T-helper 2 cell treated with Interferon-gamma antibody and Interleukin-4, amounts not matched to agents 5 μg/mL and 100 μg/mL, for 36 hours (primary cell): ENCODE measurements around the gene RAB21.
A peak's percentile ranks its signal among the peaks of the same experiment; 100 is the strongest.

Experiments used
- DNase-seq: peaks from one replicate; pipeline ENCODE4 v3.0.0; 2021; ENCODE audit warnings: low spot score
- H3K27ac Mint-ChIP-seq: one replicate; pipeline ENCODE4 v1.8.0; 2021; ENCODE audit warnings: mild to moderate bottlenecking, mixed read lengths
- H3K27me3 Mint-ChIP-seq: one replicate; pipeline ENCODE4 v1.8.0; 2021; ENCODE audit warnings: low read depth, mixed read lengths
- H3K36me3 Mint-ChIP-seq: one replicate; pipeline ENCODE4 v1.8.0; 2021; ENCODE audit warnings: low read depth, mixed read lengths
- H3K4me1 Mint-ChIP-seq: one replicate; pipeline ENCODE4 v1.8.0; 2021; ENCODE audit warnings: low read depth, mixed read lengths
- H3K4me3 Mint-ChIP-seq: one replicate; pipeline ENCODE4 v1.8.0; 2022; ENCODE audit warnings: mild to moderate bottlenecking, moderate library complexity, mixed read lengths
- H3K9me3 Mint-ChIP-seq: one replicate; pipeline ENCODE4 v1.8.0; 2021; ENCODE audit warnings: mixed read lengths

RAB21 gene

GRCh38 chr12:71764587-71765321 lies 10.1 kb downstream of the RAB21 start:
- H3K27me3 Mint-ChIP-seq: no peaks in the 10 kb centered on the region
- H3K27ac Mint-ChIP-seq: no peak overlapping the region
- no peak overlapping the region for H3K4me3 Mint-ChIP-seq
- peaks cover 10% of the 10 kb centered on the region for H3K4me1 Mint-ChIP-seq
- no peak for DNase-seq
- H3K9me3 Mint-ChIP-seq: peaks cover 30% of the 10 kb centered on the region
- peaks cover 47% of the 10 kb centered on the region for H3K36me3 Mint-ChIP-seq

DNA sequence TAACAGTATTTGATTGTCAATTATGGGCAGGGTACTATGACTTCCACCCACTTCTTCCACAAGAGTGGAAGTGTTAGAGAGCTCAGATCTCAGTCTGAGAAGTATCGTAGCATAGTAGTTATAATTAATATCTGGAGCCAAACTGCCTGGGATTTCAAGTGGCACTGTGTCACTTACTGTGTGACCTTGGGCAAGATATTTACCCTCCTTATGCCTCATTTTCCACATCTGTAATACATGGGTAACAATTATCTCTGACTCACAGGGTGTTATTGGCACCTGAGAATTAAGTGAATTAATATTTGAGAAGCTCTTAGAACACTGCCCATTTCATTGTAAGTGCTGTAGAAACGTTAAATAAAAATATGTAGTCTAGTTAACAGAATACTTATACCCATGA lies 11.5 kb downstream of the RAB21 start:
- no peak overlapping the region for H3K4me3 Mint-ChIP-seq
- H3K27ac Mint-ChIP-seq: no peak overlapping the region
- peaks cover 17% of the 10 kb centered on the region for H3K9me3 Mint-ChIP-seq
- H3K27me3 Mint-ChIP-seq: no peaks in the 10 kb centered on the region
- peaks cover 45% of the 10 kb centered on the region for H3K36me3 Mint-ChIP-seq
- DNase-seq: no peak
- peaks cover 10% of the 10 kb centered on the region for H3K4me1 Mint-ChIP-seq

DNA sequence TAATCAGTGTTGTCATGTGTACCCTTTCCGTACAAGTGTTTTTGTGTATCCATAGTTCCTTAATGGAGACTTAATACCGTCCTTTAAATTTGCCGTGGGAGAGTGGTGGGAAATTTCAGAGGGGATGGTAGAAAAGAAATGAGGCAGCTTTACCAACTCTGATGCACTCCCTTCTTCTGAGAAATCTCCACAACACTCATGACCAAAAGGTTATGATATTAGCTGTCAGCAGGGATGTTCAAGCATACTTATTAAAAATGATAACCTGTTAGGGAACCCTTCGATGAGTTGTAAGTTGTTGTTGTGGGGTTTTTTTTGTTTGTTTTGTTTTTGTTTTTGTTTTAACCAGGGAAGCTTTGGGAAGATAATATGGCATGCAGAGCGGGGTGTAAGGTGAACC lies 12.5 kb downstream of the RAB21 start:
- H3K4me1 Mint-ChIP-seq: peaks cover 10% of the 10 kb centered on the region
- no peaks in the 10 kb centered on the region for H3K27me3 Mint-ChIP-seq
- no peak overlapping the region for H3K27ac Mint-ChIP-seq
- no peak overlapping the region for H3K4me3 Mint-ChIP-seq
- peaks cover 50% of the 10 kb centered on the region for H3K36me3 Mint-ChIP-seq
- no peak for DNase-seq
- H3K9me3 Mint-ChIP-seq: peaks cover 17% of the 10 kb centered on the region

- Mint-ChIP-seq H3K36me3 (peaks cover 48% of the 10 kb centered on the region), H3K9me3 (peaks cover 12% of the 10 kb centered on the region), H3K4me3 (no peak overlapping the region), H3K4me1 (peaks cover 10% of the 10 kb centered on the region), H3K27ac (no peak overlapping the region), H3K27me3 (no peaks in the 10 kb centered on the region)
- no peak for DNase-seq
These were observed 14.2 kb downstream of the RAB21 start for GRCh38 chr12:71768900-71769299.

DNA sequence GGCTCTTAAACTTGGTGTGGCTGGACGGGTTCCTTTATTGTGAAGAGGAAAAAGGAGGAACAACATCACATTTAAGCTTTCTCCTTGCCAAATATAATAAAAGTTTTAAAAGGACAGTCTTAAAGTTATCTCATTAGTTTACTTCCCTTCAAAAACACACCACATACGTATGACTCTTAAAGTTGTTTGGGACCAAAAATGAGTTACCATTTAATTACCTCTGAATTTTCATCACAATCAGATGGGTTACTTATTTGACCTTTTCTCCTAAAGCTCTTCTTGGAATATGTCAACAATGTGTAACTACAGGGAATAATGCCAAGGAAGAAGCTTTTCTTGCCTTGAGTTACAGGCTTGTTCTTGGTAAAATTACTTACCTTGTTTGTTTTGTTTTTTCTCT lies 16.4 kb downstream of the RAB21 start:
- H3K27me3 Mint-ChIP-seq: no peaks in the 10 kb centered on the region
- H3K9me3 Mint-ChIP-seq: no peaks in the 10 kb centered on the region
- DNase-seq: no peak
- H3K4me3 Mint-ChIP-seq: no peak overlapping the region
- peaks cover 10% of the 10 kb centered on the region for H3K4me1 Mint-ChIP-seq
- H3K36me3 Mint-ChIP-seq: peaks cover 39% of the 10 kb centered on the region
- no peak overlapping the region for H3K27ac Mint-ChIP-seq

DNA sequence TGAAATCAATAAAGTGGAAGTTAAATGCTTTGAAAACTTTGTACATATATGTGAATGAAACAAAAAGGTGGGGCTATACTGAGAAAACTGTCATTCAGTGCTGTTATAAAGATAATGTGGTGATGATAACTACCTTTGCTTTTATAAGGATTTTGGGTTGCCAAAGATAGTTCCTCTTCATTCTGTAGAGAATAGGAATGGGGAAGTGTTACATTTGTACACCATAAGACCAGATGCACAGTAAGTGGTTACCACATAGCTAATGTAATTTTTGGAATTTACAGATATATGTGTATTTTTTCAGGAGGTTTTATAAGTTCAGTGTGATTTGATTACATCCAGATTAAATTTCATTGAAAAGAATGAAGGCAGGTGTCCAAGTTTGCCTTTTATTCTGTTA lies 18.1 kb downstream of the RAB21 start:
- Mint-ChIP-seq H3K9me3 (no peaks in the 10 kb centered on the region), H3K4me3 (no peak overlapping the region), H3K36me3 (peaks cover 34% of the 10 kb centered on the region), H3K4me1 (peaks cover 8% of the 10 kb centered on the region), H3K27me3 (no peaks in the 10 kb centered on the region), H3K27ac (no peak overlapping the region)
- no peak for DNase-seq

DNA sequence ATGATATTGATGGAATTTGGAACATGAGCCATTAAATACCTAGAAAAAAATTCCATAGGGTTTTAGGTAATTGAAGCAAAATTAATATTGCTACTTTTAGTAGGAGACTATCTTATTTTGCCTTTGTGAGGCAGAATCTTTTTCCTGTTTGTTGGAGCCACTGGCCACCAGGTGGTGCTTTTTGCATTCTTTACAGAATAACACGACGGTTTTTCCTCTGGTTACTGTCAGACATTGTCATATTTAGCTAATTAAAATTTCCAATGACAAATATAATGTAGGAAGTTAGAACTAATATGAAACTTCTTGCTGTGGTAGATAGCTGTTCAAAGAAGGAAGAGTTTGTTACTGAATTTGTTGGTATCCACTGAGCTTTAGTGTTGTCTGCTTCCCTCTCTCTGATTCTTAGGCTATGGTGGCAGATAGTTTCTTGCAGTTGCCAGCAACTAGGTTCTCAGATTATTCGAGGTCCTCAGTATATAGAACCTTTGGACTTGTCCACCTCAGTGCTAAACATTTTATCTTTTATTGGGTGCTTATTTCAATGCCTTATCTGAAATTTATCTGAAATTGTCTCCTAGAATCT lies 25.7 kb downstream of the RAB21 start:
- Mint-ChIP-seq H3K4me1 (peaks cover 4% of the 10 kb centered on the region), H3K36me3 (peaks cover 10% of the 10 kb centered on the region), H3K4me3 (no peak overlapping the region), H3K9me3 (no peaks in the 10 kb centered on the region), H3K27ac (peak overlapping the region; percentile 52), H3K27me3 (no peaks in the 10 kb centered on the region)
- DNase-seq: no peak

- Mint-ChIP-seq H3K36me3 (peaks cover 20% of the 10 kb centered on the region), H3K27me3 (no peaks in the 10 kb centered on the region), H3K4me3 (no peak overlapping the region), H3K9me3 (no peaks in the 10 kb centered on the region), H3K27ac (no peak overlapping the region), H3K4me1 (peaks cover 9% of the 10 kb centered on the region)
- DNase-seq: no peak
These were observed 27.4 kb downstream of the RAB21 start for GRCh38 chr12:71782017-71782416.

- H3K36me3 Mint-ChIP-seq: peaks cover 31% of the 10 kb centered on the region
- H3K27me3 Mint-ChIP-seq: no peaks in the 10 kb centered on the region
- H3K4me1 Mint-ChIP-seq: peaks cover 10% of the 10 kb centered on the region
- H3K4me3 Mint-ChIP-seq: no peak overlapping the region
- H3K9me3 Mint-ChIP-seq: no peaks in the 10 kb centered on the region
- DNase-seq: no peak
- no peak overlapping the region for H3K27ac Mint-ChIP-seq
These were observed 32.2 kb downstream of the RAB21 start for GRCh38 chr12:71786829-71787228.

- H3K9me3 Mint-ChIP-seq: no peaks in the 10 kb centered on the region
- peaks cover 31% of the 10 kb centered on the region for H3K36me3 Mint-ChIP-seq
- H3K4me1 Mint-ChIP-seq: peaks cover 10% of the 10 kb centered on the region
- DNase-seq: no peak
- no peaks in the 10 kb centered on the region for H3K27me3 Mint-ChIP-seq
- H3K27ac Mint-ChIP-seq: no peak overlapping the region
- H3K4me3 Mint-ChIP-seq: no peak overlapping the region
These were observed 32.9 kb downstream of the RAB21 start for GRCh38 chr12:71787580-71787979.

DNA sequence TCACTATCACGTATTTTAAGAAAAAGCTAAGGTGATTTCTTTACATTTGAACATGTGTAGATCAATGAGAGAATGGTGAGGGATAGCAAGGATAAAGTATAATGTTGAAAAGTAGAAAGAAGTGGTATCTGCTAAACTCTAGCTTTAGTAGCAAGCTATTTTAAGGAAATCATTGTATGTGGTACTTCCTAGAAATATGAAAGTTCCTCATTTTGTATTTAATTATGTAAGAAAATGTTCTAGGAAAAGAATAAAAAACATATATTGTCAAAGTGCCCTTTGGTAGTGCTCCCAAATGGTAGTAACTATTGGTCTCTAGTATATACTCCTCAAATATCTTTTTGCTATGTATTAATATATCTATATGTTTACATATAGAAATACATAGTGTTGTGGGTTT lies 35.7 kb downstream of the RAB21 start:
- H3K27ac Mint-ChIP-seq: no peak overlapping the region
- no peaks in the 10 kb centered on the region for H3K9me3 Mint-ChIP-seq
- H3K27me3 Mint-ChIP-seq: no peaks in the 10 kb centered on the region
- peaks cover 26% of the 10 kb centered on the region for H3K36me3 Mint-ChIP-seq
- H3K4me3 Mint-ChIP-seq: no peak overlapping the region
- DNase-seq: no peak
- H3K4me1 Mint-ChIP-seq: peaks cover 10% of the 10 kb centered on the region

- peaks cover 9% of the 10 kb centered on the region for H3K4me1 Mint-ChIP-seq
- no peak for DNase-seq
- no peak overlapping the region for H3K4me3 Mint-ChIP-seq
- no peak overlapping the region for H3K27ac Mint-ChIP-seq
- H3K27me3 Mint-ChIP-seq: no peaks in the 10 kb centered on the region
- no peaks in the 10 kb centered on the region for H3K9me3 Mint-ChIP-seq
- H3K36me3 Mint-ChIP-seq: peaks cover 20% of the 10 kb centered on the region
These were observed 36.9 kb downstream of the RAB21 start for GRCh38 chr12:71791473-71792150.

DNA sequence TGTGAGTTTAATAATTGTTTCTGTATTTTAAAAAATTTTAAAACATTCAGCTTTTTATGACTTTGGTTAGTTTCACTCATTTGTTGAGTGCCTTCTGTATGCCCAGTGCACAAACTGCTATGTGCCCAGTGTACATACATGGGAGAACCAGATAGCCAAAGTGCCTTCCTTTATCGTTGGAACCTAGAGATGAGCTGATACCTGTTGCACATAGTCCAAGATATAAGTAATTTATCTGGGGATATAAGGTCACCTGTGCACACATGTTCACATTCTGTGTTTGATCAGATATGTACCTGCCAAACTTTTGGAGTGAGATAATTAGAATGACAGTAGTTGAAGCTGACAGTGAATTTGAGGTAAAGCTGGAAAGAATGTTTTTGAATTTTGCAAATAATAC lies 37.9 kb downstream of the RAB21 start:
- Mint-ChIP-seq H3K27ac (no peak overlapping the region), H3K36me3 (peaks cover 14% of the 10 kb centered on the region), H3K9me3 (no peaks in the 10 kb centered on the region), H3K4me1 (peaks cover 1% of the 10 kb centered on the region), H3K27me3 (no peaks in the 10 kb centered on the region), H3K4me3 (no peak overlapping the region)
- DNase-seq: no peak

- DNase-seq: no peak
- Mint-ChIP-seq H3K9me3 (no peaks in the 10 kb centered on the region), H3K36me3 (peaks cover 2% of the 10 kb centered on the region), H3K27me3 (no peaks in the 10 kb centered on the region), H3K4me1 (no peaks in the 10 kb centered on the region), H3K4me3 (no peak overlapping the region), H3K27ac (no peak overlapping the region)
These were observed 41.2 kb downstream of the RAB21 start for GRCh38 chr12:71795901-71796300.
